NCI-H1694 treated with DMSO at 0.1 percent for 48 hours (cell line): Measurements from ENCODE around the gene GAS2.

ENCODE experiments used
- DNase-seq: peaks from one replicate; lab custom pipeline; 2025; lab: John Stamatoyannopoulos, UW

Gene GAS2

DNA sequence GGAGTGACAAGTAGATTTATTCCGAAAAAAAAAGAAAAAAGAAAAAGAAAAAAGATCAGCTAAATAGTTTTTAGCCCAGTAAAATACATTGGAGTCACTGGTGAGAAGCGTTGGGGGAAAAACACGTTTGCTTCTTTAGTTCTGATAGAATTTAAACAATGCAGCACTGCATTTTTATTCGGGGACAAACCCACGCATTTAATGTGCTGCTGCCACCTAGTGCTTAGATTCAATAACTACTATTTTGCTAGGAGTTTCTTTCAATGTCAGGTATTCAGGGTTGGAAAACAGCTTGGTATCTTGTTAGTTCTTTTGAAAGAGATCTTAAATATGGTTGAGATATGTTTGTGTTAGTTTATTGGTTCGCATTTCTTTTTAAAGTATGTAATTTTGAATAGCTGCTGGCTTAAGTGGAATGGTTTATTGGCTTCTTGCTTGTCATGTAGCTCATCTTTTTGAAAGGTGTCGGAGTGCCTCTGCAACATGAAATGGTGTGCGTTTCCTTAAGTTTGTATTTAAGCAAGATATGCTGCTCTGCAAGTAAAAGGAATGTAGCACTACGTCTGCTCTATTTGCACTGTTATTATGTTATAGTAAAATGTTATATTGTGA lies 121.2 kb downstream of the GAS2 start:
- peak; percentile 70 for DNase-seq

DNA sequence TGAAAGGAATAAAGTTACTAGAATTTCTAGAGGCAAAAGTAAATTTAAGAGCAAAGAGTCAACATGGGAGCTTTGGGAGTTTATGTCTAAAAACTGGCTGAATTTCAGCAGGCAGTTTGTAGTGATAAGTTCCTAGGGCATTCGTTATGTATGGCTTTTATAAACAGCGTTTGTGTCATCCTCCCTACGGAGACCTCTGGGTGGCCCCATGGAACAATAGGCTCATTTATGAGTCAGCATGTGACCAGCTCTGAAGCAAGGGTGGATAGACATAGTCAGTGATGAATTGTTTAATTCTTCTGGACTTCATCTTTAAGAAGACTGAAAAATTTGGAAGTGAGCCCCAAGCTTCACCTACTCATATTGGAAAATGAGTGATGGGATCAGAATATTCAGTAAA lies 126.1 kb downstream of the GAS2 start:
- no peak for DNase-seq

DNA sequence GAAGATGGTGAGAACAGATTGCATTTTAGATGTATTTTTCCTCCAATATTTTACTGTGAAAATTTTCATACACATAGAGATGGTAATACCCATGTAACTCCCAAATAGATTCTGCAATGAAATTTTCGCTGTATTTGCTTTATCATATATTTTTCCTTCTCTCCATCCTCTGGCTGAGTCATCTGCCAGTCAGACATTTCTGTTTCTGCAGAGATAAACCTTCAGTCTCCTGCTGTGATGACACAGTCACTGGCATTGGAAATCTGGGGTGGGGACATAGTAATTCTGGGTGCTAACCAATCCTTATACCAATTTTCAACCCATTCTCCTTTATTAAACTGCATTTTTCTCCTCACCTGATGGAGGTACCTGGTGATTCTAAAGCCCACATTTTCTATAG lies 129.5 kb downstream of the GAS2 start:
- DNase-seq: no peak

DNA sequence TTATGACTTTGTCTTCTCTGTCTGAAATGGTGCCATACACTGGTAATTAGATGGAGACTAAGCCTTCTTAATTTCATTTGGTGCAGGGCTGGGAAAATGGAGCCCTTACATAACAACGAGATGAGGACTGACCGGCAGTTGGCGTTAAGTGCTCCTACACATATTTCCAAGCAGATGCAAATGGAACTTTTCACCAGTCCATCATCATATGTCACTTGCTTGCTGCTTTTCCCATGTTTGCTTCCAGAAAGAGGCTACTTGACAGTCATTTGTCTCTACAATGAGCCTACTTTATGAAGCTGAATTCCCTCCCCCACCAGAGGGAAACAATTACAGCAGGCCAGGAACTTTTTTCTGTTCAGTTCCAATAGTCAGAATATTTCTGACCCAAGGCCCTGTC lies 130.6 kb downstream of the GAS2 start:
- no peak for DNase-seq

DNA sequence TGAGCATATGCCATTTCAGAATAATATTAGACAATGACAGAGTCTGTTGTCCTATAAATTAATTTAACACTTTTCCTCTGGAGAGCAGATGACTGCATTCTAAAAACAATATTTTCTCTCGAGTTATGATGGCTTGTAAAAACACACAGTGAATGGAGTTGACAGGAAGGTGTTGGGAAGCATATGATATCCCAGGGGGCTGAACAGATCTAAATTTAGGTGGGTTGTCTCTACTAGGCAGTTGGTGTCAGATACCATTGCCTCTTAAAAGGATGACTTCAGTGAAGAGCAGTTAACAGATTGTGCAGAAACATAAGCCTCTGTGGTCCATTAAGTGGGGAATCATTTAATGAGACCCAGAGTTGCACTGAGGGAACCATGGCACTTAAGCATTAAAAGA lies 132.5 kb downstream of the GAS2 start:
- DNase-seq: peak; percentile 35

DNA sequence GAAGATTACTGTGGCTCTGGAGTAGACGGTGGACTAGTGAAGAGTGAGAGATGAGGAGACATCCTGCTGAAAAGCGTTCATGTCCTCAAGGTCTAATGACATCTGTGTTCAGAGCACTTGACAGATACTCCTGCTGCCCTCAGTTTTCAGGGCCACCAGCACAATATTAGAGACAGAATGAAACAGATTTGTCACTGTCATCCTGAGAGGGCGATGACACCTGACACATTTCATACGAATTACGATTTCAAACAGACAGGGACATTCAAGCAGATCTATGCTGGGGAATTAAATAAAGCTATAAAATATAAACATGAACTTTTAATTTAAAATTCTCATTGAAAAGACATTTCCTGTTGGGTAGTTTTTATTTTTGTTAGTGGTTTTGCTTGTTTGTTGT lies 134.1 kb downstream of the GAS2 start:
- DNase-seq: no peak

DNA sequence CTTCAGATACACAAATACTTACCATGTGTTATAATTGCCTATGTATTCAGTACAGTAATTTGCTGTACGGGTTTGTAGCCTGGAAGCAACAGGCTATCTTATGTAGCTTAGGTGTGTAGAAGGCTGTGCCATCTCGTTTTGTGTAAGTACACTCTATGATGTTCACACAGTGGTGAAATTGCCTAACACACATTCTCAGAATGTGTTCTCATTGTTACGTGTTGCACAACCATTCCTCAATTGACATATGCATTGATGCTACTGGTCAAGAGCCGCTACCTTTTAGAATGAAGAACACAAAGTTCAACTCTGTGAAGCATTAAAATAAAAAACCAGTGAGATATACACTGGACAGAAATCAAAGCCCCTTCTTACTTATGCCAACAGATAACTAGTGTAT lies 136.4 kb downstream of the GAS2 start:
- no peak for DNase-seq

DNA sequence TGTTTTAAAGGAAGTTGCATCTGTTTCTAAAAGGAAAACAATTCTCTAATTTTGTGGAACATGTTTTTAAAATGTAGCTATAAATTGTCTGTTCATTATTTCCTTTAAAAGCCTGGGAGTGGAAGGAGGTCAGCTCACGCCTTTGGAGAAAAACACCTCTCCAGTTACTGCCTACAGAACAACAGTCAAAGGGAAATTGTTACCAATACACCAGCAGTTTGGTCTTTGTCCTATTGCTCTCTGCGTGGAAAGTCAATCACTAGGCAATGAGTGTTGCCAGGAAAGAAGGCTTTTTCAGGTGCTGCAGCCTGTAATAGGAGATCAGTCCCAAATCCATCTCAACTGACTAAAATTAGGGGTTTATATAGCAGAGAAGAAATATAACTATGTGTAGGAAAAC lies 141.0 kb downstream of the GAS2 start:
- DNase-seq: no peak

DNA sequence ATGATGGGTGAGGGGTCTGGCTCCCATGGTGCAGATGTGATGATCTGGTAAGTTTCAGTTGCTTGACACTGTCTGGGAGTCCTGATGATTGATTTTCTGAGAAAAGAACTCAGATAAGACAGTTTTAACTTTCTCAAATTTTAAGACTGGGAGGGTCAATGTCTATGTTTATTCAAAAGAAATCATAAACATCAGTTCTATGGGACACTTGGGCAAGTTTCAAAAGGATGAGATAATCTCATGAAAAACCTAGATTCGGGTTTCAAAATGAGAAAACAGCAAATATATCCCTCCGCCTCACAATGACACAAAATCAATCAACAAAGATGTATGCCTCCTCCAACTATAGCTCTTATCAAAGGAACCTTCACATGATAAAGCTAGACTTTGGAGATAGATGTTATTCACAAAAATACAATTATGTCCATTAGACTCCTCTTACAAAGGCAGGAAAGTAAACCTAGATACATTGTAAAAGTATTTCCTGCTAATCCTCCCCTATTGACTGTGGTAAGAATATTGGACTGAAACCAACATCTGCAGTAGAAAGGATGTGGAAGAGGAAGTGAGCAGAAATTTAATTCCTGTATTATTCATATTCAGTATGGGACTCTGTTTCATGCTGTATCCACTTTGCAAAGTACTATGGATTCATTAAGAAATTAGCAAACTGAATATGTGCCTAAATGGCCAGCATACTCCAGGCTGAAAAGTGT lies 141.6 kb downstream of the GAS2 start:
- no peak for DNase-seq

DNA sequence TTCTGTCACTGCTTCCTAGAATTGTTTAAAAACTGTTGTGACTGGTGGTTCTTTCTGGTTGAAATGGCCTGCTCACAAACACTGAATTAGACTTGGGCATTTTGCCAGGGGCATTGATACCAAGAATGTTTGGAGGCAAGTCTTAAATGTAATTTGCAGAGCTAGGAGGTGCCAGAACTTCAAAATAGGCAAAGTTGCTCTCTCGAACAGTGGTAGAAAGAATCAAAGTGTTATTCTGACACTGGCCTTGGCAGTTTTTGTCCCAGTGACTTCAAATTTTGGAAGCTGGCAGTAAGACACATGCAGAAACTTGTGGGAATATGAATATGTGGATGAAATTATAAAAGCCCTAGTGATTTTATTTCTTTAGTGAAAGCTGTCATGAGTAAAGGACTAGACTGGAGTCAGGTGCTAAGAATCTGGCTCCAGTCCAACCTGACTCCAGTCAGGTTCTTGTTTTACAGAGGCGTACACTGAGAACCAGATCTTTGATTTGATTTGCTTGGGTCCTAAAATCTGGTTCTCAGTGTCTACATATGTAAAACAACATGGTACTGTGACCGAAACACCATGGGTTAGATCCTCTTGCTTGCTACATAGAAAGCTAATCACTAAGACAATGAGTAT lies 142.3 kb downstream of the GAS2 start:
- no peak for DNase-seq

DNA sequence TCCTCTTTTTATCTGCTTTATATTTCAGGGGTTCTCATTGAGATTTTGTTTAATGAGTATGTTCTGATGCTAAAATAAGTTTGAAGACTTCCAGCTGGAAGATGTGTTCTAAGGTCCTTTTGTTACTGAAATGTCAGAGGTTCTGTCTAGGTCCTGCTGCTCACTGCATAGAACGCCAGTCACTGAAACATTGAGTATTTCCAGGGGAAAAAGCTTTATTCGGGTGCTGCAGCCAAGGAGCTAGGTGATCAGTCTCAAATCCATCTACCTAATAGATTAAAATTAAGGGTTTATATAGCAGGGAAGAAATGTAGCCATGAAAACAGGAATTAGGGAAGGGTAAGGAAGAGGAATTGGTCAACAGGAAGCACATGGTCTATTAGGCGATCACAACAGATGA lies 143.5 kb downstream of the GAS2 start:
- no peak for DNase-seq

DNA sequence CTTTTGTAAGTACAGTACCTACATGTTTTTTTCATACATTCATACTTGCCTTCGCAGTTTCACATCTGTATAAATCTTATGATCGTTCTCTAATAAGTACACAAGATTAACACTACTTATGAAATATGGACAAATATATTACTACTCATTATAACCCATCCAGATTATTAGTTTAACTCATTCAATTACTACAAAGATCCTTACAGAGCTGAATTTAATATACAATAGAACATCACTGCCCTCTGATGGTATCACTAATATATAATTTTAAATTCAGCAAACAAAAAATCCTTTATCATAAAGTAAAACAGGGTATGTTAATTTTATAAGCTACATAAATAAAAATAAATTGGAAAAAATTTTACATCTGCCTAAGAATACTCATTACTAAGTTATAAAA lies 155.8 kb downstream of the GAS2 start:
- DNase-seq: no peak

DNA sequence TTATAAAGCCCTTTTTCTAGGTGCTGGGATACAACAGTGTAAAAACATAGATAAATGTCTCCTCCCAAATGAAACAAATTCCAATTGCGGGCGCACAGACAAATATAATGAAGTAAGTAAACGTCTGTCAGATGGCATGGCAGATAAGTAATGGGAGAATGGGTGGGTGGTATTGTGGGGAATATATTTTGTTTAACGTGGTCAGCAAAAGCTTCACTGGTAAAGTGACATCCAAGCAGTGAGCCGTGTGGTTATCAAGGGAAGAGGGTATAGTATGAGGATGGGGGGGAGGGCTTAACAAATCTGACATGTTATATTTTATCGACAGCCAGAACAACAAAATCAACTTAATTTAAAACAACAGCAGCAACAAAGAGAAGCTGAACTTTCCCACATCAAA lies 162.0 kb downstream of the GAS2 start:
- DNase-seq: peak; percentile 19

DNA sequence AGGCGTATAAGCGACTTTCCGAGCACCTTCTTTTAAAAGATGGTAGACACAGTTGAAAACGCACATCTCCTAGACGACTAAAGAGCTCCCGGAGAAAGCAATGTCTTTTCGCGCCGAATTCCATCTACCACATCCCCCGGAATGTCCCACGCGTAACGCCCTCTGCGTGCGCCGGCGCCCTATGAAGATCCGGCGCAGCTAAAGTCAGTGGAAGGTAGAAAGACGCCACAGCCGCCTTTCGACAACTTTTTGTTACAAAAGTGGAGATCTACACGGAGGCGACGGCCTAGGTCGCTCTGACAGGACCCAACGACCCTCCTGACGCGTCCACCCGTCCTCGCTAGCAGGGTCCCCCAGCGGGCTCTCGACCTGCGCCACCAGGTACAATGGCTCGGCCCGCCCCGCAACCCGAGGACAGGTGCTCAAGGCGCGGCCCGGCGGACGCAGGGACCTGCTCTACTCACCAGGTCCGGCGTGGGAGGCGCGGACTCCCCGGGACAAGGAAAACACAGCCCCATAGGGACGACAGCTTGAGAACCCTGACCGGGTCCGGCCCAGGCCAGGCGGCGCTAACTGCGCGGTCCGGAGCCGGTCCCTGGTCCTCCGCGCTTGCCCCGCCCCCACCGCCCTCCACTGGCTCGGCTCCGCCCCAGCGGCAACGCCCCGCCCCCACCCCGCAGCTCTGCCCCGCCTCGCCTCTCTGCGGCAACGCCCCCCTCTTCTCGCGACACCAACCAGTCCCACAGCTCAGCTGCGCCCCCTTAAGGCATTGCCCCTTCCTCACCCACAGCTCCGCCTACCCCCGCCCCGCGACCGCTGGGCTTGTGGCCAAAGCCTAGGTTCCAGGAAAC lies 163.0 kb downstream of the GAS2 start, which contains the start of gene SVIP:
TSS of gene SVIP (minus strand) at position 571 of the 851 bp plus-strand sequence. CDS start at position 518, 53 bp downstream.
- DNase-seq: peak; percentile 86

DNA sequence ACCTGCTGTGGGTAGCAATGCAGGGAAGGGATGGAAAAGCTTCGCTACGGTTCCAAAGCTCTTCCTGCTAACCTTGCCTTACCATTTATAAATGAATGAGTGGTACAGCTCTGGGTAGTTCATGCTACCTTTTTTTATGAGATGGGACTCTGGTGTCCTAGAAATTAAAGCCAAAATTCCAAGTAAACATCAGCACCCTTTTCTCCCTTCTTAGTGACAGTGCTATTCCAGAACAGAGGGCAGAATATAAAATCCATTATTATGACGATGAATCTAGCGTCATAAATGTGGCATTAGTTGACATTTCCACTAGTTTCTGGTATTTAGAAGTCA lies 163.6 kb downstream of the GAS2 start:
- no peak for DNase-seq

DNA sequence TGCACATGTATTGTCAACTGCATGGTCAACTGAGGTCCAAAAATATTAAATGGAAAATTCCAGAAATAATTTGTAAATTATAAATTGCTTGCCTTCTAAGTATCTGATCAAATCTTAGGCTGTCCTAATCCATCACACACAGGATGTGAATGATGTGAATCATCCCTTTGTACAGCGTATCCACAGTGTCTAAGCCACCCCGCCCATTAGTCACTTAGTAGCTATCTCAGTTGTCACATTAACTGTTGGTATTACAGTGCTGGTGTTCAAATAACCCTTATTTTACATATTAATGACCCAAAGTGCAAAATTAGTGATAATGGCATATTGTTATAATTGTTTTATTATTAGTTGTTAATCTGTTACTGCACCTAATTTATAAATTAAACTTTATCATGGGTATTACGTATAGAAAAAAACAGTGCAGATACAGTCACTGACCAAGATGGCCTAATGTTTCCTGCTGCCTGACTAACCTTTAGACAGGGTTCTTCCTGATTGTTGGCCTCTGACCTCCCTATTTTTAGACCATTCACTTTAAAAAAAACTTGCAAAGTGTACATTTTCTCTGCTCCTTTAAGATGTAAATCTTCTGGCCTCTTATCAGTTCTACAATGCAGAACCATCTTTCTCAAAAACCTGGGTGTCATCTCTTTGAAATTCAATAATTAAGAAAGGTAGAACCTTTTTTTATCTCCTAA lies 166.1 kb downstream of the GAS2 start:
- no peak for DNase-seq

DNA sequence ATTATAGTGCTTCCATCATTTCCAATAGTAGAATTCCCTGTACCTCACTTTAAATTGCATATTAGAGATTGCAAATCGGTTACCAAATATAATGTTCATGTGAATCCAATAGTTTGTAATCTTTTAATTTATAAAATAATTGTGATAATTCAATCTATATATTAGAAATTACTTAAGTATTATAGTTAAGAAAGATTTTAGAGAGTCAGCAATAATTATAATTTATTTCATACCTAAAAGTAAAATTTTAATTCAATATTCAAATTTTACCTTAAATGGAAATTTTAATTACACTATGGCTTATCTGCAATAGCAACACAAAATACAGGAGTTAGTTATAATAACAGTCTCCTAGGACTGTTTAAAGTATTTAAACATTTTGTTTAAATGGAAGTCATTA lies 180.3 kb downstream of the GAS2 start:
- no peak for DNase-seq

DNA sequence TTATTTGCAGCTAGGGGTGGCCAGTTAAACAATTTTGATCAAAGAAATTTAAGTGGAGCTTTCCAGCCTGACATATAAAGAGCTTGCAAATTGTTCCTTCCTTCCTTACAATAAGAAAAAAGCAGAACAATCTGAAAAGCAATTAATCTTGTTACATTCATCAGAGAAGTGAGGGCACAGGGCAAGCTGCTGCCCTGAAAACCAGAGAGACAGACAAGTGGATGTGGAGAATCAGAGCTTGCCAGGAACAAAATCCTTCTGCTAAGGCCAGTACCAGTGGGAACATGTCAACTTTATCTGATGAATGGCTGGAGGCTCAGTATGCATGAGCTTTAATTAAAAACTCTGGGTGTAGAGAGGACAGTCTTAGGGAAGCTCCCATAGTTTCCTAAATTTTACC lies 185.1 kb downstream of the GAS2 start:
- DNase-seq: no peak

DNA sequence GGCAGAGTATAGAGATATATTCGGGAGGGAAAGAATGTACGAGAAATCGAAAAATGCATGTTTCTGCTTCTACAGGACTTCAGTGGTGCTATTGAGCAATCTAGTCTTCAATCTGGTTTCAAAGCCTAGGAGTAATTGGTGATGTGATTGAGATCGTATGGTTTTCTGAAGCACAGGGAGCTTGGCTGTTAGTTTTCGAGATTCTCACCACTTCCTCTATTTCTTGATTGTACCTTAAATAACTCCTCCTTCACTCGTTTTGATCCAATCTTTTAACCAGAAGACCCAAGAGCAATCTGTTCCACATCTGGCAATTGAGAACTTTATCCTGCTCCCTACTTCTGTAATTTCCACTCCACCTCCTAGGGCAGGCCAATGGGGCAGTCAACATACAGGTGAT lies 193.3 kb downstream of the GAS2 start:
- DNase-seq: no peak

DNA sequence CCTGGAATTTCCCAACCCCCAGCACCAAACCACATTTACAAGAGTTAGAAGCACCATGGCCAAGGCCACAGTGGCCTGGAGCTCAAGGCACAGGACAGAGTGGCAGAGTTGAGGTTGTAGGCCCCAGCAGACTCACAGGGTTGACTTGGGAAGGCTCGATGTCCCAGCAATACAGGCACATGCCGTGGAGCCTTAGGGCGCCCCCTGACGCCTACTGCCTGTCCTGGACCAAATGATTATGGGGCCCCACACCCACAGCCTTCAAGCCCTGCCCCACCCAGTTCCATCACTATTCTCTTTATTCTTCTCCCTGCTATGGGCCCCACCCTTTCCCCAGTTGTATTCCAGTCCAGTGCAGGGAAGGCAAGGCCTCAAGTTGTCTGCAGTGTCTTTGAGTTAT lies 193.8 kb downstream of the GAS2 start, which contains the start of gene CCDC179:
TSS of gene CCDC179 (minus strand) at position 234 of the 400 bp plus-strand sequence. CDS start at position 181, 53 bp downstream.
- no peak for DNase-seq
